ENCODE results near the gene TRIM69. TPM values are rescaled to one million over a fixed set of nuclear protein-coding genes. Genes with fewer than 3 reads are reported as not detected.
A peak's percentile ranks its signal among the peaks of the same experiment; 100 is the strongest.
"Not testable (repeated sequence)": the region's sequence is repeated elsewhere in the genome, so short reads cannot be mapped to it uniquely, and the experiment has no call there.

Gene TRIM69
- total RNA-seq, 2 experiments from 2014 or later = 79.1 to 79.4 TPM

- CTCF ChIA-PET = interaction anchor here (0.7 to 6.8 kb wide), 13 partner anchors 7 to 423 kb away, joined by 3 to 156 read pairs (median 57); partner anchors contain the start of genes B2M, PATL2 and SPG11
- Mint-ChIP-seq H3K4me1 (peaks cover 67% of the 10 kb centered on the region), H3K27ac (peak overlapping the region; percentile 97), H3K9me3 (ENCODE audit: low read depth) (no peaks in the 10 kb centered on the region), H3K4me3 (peak overlapping the region; percentile 77), H3K36me3 (peaks cover 26% of the 10 kb centered on the region), H3K27me3 (no peaks in the 10 kb centered on the region)
- DNase-seq (no peak), ATAC-seq (no peak)
Observed at GRCh38 chr15:44734839-44735481, 1.4 kb upstream of the TRIM69 start.

DNA sequence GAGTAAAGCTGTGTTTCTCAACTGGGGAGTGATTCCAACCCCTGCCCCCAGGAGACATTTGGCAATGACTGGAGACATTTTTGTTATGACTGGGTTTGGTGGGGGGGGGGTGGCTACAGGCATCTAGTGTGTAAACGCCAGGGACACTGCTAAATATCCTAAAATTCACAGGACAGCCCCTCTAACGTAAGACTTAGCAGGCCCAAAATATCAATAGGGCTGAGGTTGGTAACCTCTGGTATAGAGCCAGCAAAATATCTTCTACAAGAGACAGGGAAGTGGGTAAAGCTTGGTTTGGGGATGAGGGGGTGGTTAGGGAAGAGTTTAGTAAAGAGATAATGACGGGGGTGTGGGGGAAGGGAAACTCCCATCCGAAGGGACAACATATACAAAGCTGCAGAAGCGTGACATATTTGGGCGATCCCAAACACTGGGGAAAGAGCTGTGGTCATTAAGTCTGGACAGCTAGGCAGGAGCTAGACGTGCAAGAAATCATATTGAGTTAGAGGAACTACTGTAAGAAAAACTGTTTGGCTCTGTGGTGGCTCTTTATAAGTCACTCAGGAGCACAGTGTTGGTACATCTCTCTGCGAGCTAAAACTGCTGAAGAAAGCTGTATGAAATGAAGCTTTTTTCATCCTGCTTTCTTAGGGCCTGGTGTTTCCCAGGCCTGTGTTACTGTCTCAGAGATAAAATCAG is 697 bp upstream of the TRIM69 start:
- CTCF ChIA-PET = interaction anchor here (0.9 to 6.8 kb wide), 15 partner anchors 8 to 422 kb away, joined by 3 to 156 read pairs (median 35); partner anchors contain the start of genes B2M, PATL2 and SPG11
- ATAC-seq (peak; percentile 61), DNase-seq (peak; percentile 82)
- peak overlapping the region; percentile 77 for H3K4me3 Mint-ChIP-seq
- peaks cover 24% of the 10 kb centered on the region for H3K36me3 Mint-ChIP-seq
- H3K4me1 Mint-ChIP-seq = peaks cover 66% of the 10 kb centered on the region
- no peaks in the 10 kb centered on the region for H3K9me3 Mint-ChIP-seq (ENCODE audit: low read depth)
- no peaks in the 10 kb centered on the region for H3K27me3 Mint-ChIP-seq
- peak overlapping the region; percentile 97 for H3K27ac Mint-ChIP-seq

GRCh38 chr15:44738340-44738984 is 2.1 kb downstream of the TRIM69 start:
- H3K36me3 Mint-ChIP-seq = peaks cover 7% of the 10 kb centered on the region
- peaks cover 49% of the 10 kb centered on the region for H3K4me1 Mint-ChIP-seq
- H3K27me3 Mint-ChIP-seq = no peaks in the 10 kb centered on the region
- H3K4me3 Mint-ChIP-seq = peak overlapping the region; percentile 36
- H3K9me3 Mint-ChIP-seq (ENCODE audit: low read depth) = no peaks in the 10 kb centered on the region
- no peak for ATAC-seq
- CTCF ChIA-PET = interaction anchor here (0.8 to 6.8 kb wide), 33 partner anchors 8 to 191 kb away, joined by 3 to 156 read pairs (median 7); partner anchors contain the start of genes B2M, PATL2 and SPG11
- peak overlapping the region; percentile 46 for H3K27ac Mint-ChIP-seq
- DNase-seq = no peak

GRCh38 chr15:44739222-44739847 is 3.0 kb downstream of the TRIM69 start:
- H3K4me3 Mint-ChIP-seq; H3K27ac Mint-ChIP-seq; DNase-seq; H3K9me3 Mint-ChIP-seq (ENCODE audit: low read depth); ATAC-seq; H3K36me3 Mint-ChIP-seq; H3K27me3 Mint-ChIP-seq: not testable (repeated sequence)
- H3K4me1 Mint-ChIP-seq = peaks cover 42% of the 10 kb centered on the region
- CTCF ChIA-PET = interaction anchor here (0.8 to 6.8 kb wide), 28 partner anchors 8 to 192 kb away, joined by 3 to 156 read pairs (median 8); partner anchors contain the start of genes B2M, PATL2 and SPG11

GRCh38 chr15:44743454-44743853 is 7.1 kb downstream of the TRIM69 start:
- DNase-seq; ATAC-seq; H3K27ac Mint-ChIP-seq; H3K9me3 Mint-ChIP-seq (ENCODE audit: low read depth); H3K4me1 Mint-ChIP-seq; H3K27me3 Mint-ChIP-seq; H3K4me3 Mint-ChIP-seq; CTCF ChIA-PET: not testable (repeated sequence)
- H3K36me3 Mint-ChIP-seq = peaks cover 19% of the 10 kb centered on the region

- Mint-ChIP-seq H3K27ac (no peak overlapping the region), H3K36me3 (peaks cover 56% of the 10 kb centered on the region), H3K4me3 (no peak overlapping the region), H3K27me3 (no peaks in the 10 kb centered on the region), H3K9me3 (ENCODE audit: low read depth) (peaks cover 8% of the 10 kb centered on the region), H3K4me1 (peaks cover 19% of the 10 kb centered on the region)
- CTCF ChIA-PET = interaction anchor here (0.8 to 1.1 kb wide), 2 partner anchors 13 to 34 kb away, joined by 3 read pairs; no protein-coding TSS in a partner anchor
- no peak for ATAC-seq
- no peak for DNase-seq
Observed at GRCh38 chr15:44753345-44753744, 17.0 kb downstream of the TRIM69 start.

DNA sequence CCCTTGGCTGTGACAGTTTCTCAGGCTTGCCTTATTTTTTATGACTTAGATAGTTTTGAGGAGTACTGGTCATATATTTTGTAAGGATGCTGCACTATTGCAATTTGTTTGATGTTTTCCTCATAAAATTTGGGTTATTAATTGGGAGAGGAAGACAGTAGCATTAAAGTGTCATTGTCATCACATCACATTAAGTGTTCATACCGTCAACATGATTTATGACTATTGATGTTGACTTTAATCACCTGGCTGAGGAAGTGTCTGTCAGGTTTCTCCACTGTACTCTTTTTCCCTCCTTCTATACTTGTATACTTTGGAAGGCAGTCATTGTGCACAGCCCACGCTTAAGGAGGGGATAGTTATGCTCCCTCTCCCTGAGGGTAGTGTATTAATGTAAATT is 26.9 kb downstream of the TRIM69 start:
- Mint-ChIP-seq H3K36me3 (peaks cover 33% of the 10 kb centered on the region), H3K27me3 (no peaks in the 10 kb centered on the region), H3K4me3 (no peak overlapping the region), H3K27ac (no peak overlapping the region), H3K4me1 (no peaks in the 10 kb centered on the region), H3K9me3 (ENCODE audit: low read depth) (peaks cover 2% of the 10 kb centered on the region)
- CTCF ChIA-PET = no interaction called here
- DNase-seq (no peak), ATAC-seq (no peak)

DNA sequence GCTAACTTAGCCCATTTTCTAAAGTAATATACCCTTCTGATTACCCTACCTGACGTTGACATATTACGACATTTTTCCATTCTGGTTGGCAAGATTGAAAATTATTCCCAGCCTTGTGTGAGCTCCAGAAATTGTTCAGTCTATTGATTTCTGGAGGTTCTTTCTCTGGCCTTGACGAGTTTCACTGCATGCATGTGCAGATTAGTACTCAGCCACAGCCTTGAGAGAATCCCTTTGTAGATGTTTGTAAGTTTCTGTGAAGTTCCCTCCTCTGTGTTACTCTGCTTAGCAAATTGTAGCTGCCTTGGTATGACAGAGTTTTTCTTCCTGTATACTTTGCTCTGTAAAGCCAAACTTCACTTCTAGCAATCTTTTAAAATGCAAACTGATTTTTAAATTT is 27.5 kb downstream of the TRIM69 start:
- H3K4me1 Mint-ChIP-seq = no peaks in the 10 kb centered on the region
- CTCF ChIA-PET = interaction anchor here (0.6 to 1.0 kb wide), 2 partner anchors 15 to 185 kb away, joined by 3 read pairs; no protein-coding TSS in a partner anchor
- H3K4me3 Mint-ChIP-seq = no peak overlapping the region
- H3K36me3 Mint-ChIP-seq = peaks cover 36% of the 10 kb centered on the region
- H3K9me3 Mint-ChIP-seq (ENCODE audit: low read depth) = peaks cover 2% of the 10 kb centered on the region
- no peaks in the 10 kb centered on the region for H3K27me3 Mint-ChIP-seq
- DNase-seq (no peak), ATAC-seq (no peak)
- no peak overlapping the region for H3K27ac Mint-ChIP-seq

DNA sequence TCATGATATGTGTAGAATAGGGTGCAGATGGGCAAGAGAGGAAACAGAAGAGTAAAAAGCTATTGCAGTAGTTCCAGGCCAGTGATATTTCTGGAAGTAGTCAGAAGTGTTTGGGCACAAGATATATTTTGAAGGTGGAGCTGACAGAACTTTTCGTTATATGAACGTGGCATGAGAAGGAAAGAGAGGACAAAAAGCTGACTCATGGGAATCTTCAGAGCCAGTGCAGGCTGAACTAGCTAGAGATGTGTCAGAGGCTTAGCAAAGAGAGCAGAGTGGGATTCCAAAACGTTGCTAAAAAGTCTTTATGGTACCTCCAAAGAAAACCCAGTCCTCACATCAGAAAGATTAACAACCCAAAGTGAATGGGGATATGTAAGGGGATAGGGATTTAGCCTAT is 28.7 kb downstream of the TRIM69 start:
- H3K4me1 Mint-ChIP-seq = no peaks in the 10 kb centered on the region
- H3K27ac Mint-ChIP-seq = no peak overlapping the region
- H3K27me3 Mint-ChIP-seq = no peaks in the 10 kb centered on the region
- ATAC-seq (no peak), DNase-seq (no peak)
- H3K9me3 Mint-ChIP-seq (ENCODE audit: low read depth) = peaks cover 5% of the 10 kb centered on the region
- CTCF ChIA-PET = interaction anchor here (1.7 kb wide), 1 partner anchor 39 kb away, joined by 3 read pairs; no protein-coding TSS in a partner anchor
- no peak overlapping the region for H3K4me3 Mint-ChIP-seq
- peaks cover 37% of the 10 kb centered on the region for H3K36me3 Mint-ChIP-seq

DNA sequence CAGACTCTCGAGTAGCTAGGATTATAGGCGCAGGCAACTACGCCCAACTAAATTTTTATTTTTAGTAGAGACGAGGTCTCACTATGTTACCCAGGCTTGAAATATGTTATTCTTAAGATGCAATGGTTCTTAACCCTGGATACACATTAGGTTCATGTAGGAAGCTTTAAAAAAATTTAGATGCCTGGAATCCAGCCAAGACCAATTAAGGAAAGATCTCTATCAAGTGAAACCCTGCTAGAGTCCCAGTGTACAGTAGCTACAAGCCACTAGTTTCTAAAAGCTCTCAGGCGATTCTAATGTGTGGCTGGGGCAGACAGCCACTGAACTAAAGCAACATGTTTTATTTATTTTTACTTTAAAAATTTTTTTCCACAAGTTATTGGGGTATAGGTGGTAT is 33.2 kb downstream of the TRIM69 start:
- H3K36me3 Mint-ChIP-seq = peaks cover 53% of the 10 kb centered on the region
- no peaks in the 10 kb centered on the region for H3K27me3 Mint-ChIP-seq
- peaks cover 4% of the 10 kb centered on the region for H3K4me1 Mint-ChIP-seq
- no peak for DNase-seq
- no peak overlapping the region for H3K27ac Mint-ChIP-seq
- CTCF ChIA-PET = interaction anchor here (1.2 kb wide), 1 partner anchor 32 kb away, joined by 4 read pairs; no protein-coding TSS in a partner anchor
- H3K4me3 Mint-ChIP-seq = no peak overlapping the region
- no peak for ATAC-seq
- H3K9me3 Mint-ChIP-seq (ENCODE audit: low read depth) = peaks cover 22% of the 10 kb centered on the region

DNA sequence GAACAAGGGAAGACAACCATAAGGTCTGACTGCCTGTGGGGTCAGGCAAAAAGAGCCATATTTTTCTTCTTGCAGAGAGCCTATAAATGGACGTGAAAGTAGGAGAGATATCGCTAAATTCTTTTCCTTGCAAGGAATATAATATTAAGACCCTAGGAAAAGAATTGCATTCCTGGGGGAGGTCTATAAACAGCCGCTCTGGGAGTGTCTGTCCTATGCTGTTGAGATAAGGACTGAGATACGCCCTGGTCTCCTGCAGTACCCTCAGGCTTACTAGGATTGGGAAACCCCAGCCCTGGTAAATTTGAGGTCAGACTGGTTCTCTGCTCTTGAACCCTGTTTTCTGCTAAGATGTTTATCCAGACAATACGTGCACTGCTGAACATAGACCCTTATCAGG is 34.4 kb downstream of the TRIM69 start:
- H3K36me3 Mint-ChIP-seq = peaks cover 49% of the 10 kb centered on the region
- ATAC-seq, CTCF ChIA-PET, H3K4me1 Mint-ChIP-seq, H3K4me3 Mint-ChIP-seq, H3K27me3 Mint-ChIP-seq, DNase-seq, H3K27ac Mint-ChIP-seq: not testable (repeated sequence)
- peaks cover 22% of the 10 kb centered on the region for H3K9me3 Mint-ChIP-seq (ENCODE audit: low read depth)

DNA sequence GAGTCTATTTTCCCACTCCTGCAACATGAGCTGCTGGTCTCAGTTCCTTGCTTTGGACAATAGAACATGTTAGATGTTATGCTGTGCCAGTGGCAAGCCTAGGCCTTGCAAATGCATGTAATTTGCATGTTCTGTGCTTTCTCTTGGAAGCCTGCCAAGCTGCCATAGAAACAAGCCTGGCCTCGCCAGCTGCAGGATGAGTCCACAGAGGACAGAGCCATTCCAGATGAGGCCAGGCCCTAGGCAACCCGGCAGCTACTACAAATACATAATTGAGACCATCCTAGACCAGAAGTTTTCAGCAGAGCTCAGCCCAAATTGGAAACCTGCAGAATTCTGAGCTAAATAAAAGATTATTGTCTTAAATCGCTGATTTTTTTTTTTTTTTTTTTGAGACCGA is 39.6 kb downstream of the TRIM69 start:
- no peak overlapping the region for H3K27ac Mint-ChIP-seq
- peaks cover 10% of the 10 kb centered on the region for H3K9me3 Mint-ChIP-seq (ENCODE audit: low read depth)
- ATAC-seq (no peak), DNase-seq (no peak)
- CTCF ChIA-PET = no interaction called here
- peaks cover 18% of the 10 kb centered on the region for H3K36me3 Mint-ChIP-seq
- H3K27me3 Mint-ChIP-seq = no peaks in the 10 kb centered on the region
- no peak overlapping the region for H3K4me3 Mint-ChIP-seq
- H3K4me1 Mint-ChIP-seq = peaks cover 4% of the 10 kb centered on the region

DNA sequence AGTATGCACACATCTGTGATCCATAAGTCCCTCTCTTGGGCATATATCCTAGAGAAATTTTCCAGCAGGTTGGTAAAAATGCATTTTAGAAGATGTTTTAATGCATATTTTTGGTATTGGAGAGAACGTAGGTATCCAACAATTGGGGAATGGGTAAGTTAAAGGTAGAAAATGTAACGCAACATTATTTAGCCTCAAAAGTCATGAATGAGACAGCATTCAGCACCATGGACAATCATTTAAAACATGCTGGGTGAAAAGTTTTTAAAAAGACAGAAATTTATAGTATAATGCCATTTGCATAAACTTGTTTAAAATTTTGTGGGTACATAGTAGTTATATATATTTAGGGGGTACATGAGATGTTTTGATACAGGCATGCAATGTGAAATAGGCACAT is 43.4 kb downstream of the TRIM69 start:
- Mint-ChIP-seq H3K9me3 (ENCODE audit: low read depth) (no peaks in the 10 kb centered on the region), H3K4me1 (peaks cover 9% of the 10 kb centered on the region), H3K27me3 (no peaks in the 10 kb centered on the region), H3K27ac (no peak overlapping the region), H3K36me3 (peaks cover 2% of the 10 kb centered on the region), H3K4me3 (no peak overlapping the region)
- DNase-seq = no peak
- no peak for ATAC-seq
- CTCF ChIA-PET = no interaction called here
